ENCODE results near the gene HTR3B.

The HTR3B gene

GRCh38 chr11:113982306-113982705 lies 77.7 kb downstream of the HTR3B start:
- H3K4me1 ChIP-seq (ENCODE audit: control insufficient read depth, insufficient read depth, low read length) = no peaks in the 10 kb centered on the region
- no peak overlapping the region for H3K9ac ChIP-seq (ENCODE audit: low read depth, low read length)
- peaks cover 4% of the 10 kb centered on the region for H3K36me3 ChIP-seq (ENCODE audit: control insufficient read depth, insufficient read depth, low read length)
- H3K9me3 ChIP-seq (ENCODE audit: control insufficient read depth, insufficient read depth, low read length) = no peaks in the 10 kb centered on the region
- H3K27me3 ChIP-seq (ENCODE audit: control insufficient read depth, insufficient read depth, low read length) = no peaks in the 10 kb centered on the region
- no peak overlapping the region for H3K4me3 ChIP-seq (ENCODE audit: low read depth, low read length)

GRCh38 chr11:113984781-113985180 lies 80.2 kb downstream of the HTR3B start:
- Histone ChIP-seq H3K9me3 (ENCODE audit: control insufficient read depth, insufficient read depth, low read length) (no peaks in the 10 kb centered on the region), H3K36me3 (ENCODE audit: control insufficient read depth, insufficient read depth, low read length) (peaks cover 4% of the 10 kb centered on the region), H3K27me3 (ENCODE audit: control insufficient read depth, insufficient read depth, low read length) (no peaks in the 10 kb centered on the region), H3K9ac (ENCODE audit: low read depth, low read length) (no peak overlapping the region), H3K4me3 (ENCODE audit: low read depth, low read length) (no peak overlapping the region), H3K4me1 (ENCODE audit: control insufficient read depth, insufficient read depth, low read length) (no peaks in the 10 kb centered on the region)

- Histone ChIP-seq H3K9ac (ENCODE audit: low read depth, low read length) (no peak overlapping the region), H3K4me1 (ENCODE audit: control insufficient read depth, insufficient read depth, low read length) (no peaks in the 10 kb centered on the region), H3K27me3 (ENCODE audit: control insufficient read depth, insufficient read depth, low read length) (no peaks in the 10 kb centered on the region)
Observed at GRCh38 chr11:113985906-113986305, 81.3 kb downstream of the HTR3B start.

GRCh38 chr11:113986351-113987140 lies 82.0 kb downstream of the HTR3B start:
- no peaks in the 10 kb centered on the region for H3K4me1 ChIP-seq (ENCODE audit: control insufficient read depth, insufficient read depth, low read length)
- H3K27me3 ChIP-seq (ENCODE audit: control insufficient read depth, insufficient read depth, low read length) = no peaks in the 10 kb centered on the region
- H3K36me3 ChIP-seq (ENCODE audit: control insufficient read depth, insufficient read depth, low read length) = peaks cover 4% of the 10 kb centered on the region

More at GRCh38 chr11:113985906-113986305, 81.3 kb downstream of the HTR3B start:
- Histone ChIP-seq H3K4me3 (ENCODE audit: low read depth, low read length) (no peak overlapping the region), H3K9me3 (ENCODE audit: control insufficient read depth, insufficient read depth, low read length) (no peaks in the 10 kb centered on the region), H3K36me3 (ENCODE audit: control insufficient read depth, insufficient read depth, low read length) (peaks cover 4% of the 10 kb centered on the region)

GRCh38 chr11:113989381-113989780 lies 84.8 kb downstream of the HTR3B start:
- H3K27me3 ChIP-seq (ENCODE audit: control insufficient read depth, insufficient read depth, low read length) = no peaks in the 10 kb centered on the region
- H3K36me3 ChIP-seq (ENCODE audit: control insufficient read depth, insufficient read depth, low read length) = peaks cover 4% of the 10 kb centered on the region
- H3K4me1 ChIP-seq (ENCODE audit: control insufficient read depth, insufficient read depth, low read length) = peaks cover 6% of the 10 kb centered on the region
- H3K9ac ChIP-seq (ENCODE audit: low read depth, low read length) = no peak overlapping the region
- no peak overlapping the region for H3K4me3 ChIP-seq (ENCODE audit: low read depth, low read length)
- H3K9me3 ChIP-seq (ENCODE audit: control insufficient read depth, insufficient read depth, low read length) = no peaks in the 10 kb centered on the region

More at GRCh38 chr11:113986351-113987140, 82.0 kb downstream of the HTR3B start:
- H3K9me3 ChIP-seq (ENCODE audit: control insufficient read depth, insufficient read depth, low read length) = no peaks in the 10 kb centered on the region
- H3K4me3 ChIP-seq (ENCODE audit: low read depth, low read length) = no peak overlapping the region
- H3K9ac ChIP-seq (ENCODE audit: low read depth, low read length) = no peak overlapping the region

GRCh38 chr11:113989916-113990315 lies 85.3 kb downstream of the HTR3B start:
- H3K9me3 ChIP-seq (ENCODE audit: control insufficient read depth, insufficient read depth, low read length) = no peaks in the 10 kb centered on the region
- peaks cover 4% of the 10 kb centered on the region for H3K36me3 ChIP-seq (ENCODE audit: control insufficient read depth, insufficient read depth, low read length)
- peaks cover 6% of the 10 kb centered on the region for H3K4me1 ChIP-seq (ENCODE audit: control insufficient read depth, insufficient read depth, low read length)
- no peak overlapping the region for H3K9ac ChIP-seq (ENCODE audit: low read depth, low read length)
- no peak overlapping the region for H3K4me3 ChIP-seq (ENCODE audit: low read depth, low read length)
- H3K27me3 ChIP-seq (ENCODE audit: control insufficient read depth, insufficient read depth, low read length) = no peaks in the 10 kb centered on the region

GRCh38 chr11:113991170-113991569 lies 86.6 kb downstream of the HTR3B start:
- Histone ChIP-seq H3K4me1 (ENCODE audit: control insufficient read depth, insufficient read depth, low read length) (peaks cover 6% of the 10 kb centered on the region), H3K9ac (ENCODE audit: low read depth, low read length) (no peak overlapping the region), H3K36me3 (ENCODE audit: control insufficient read depth, insufficient read depth, low read length) (peaks cover 4% of the 10 kb centered on the region), H3K9me3 (ENCODE audit: control insufficient read depth, insufficient read depth, low read length) (no peaks in the 10 kb centered on the region), H3K4me3 (ENCODE audit: low read depth, low read length) (no peak overlapping the region), H3K27me3 (ENCODE audit: control insufficient read depth, insufficient read depth, low read length) (no peaks in the 10 kb centered on the region)

GRCh38 chr11:113991718-113992458 lies 87.3 kb downstream of the HTR3B start:
- Histone ChIP-seq H3K9me3 (ENCODE audit: control insufficient read depth, insufficient read depth, low read length) (no peaks in the 10 kb centered on the region), H3K4me1 (ENCODE audit: control insufficient read depth, insufficient read depth, low read length) (peaks cover 6% of the 10 kb centered on the region), H3K36me3 (ENCODE audit: control insufficient read depth, insufficient read depth, low read length) (peaks cover 2% of the 10 kb centered on the region), H3K9ac (ENCODE audit: low read depth, low read length) (no peak overlapping the region), H3K27me3 (ENCODE audit: control insufficient read depth, insufficient read depth, low read length) (no peaks in the 10 kb centered on the region), H3K4me3 (ENCODE audit: low read depth, low read length) (no peak overlapping the region)

- Histone ChIP-seq H3K9me3 (ENCODE audit: control insufficient read depth, insufficient read depth, low read length) (no peaks in the 10 kb centered on the region), H3K4me1 (ENCODE audit: control insufficient read depth, insufficient read depth, low read length) (peaks cover 6% of the 10 kb centered on the region), H3K9ac (ENCODE audit: low read depth, low read length) (no peak overlapping the region), H3K27me3 (ENCODE audit: control insufficient read depth, insufficient read depth, low read length) (no peaks in the 10 kb centered on the region), H3K4me3 (ENCODE audit: low read depth, low read length) (no peak overlapping the region), H3K36me3 (ENCODE audit: control insufficient read depth, insufficient read depth, low read length) (no peaks in the 10 kb centered on the region)
Observed at GRCh38 chr11:113992459-113993110, 88.0 kb downstream of the HTR3B start.

GRCh38 chr11:113994077-113994954 lies 89.7 kb downstream of the HTR3B start:
- Histone ChIP-seq H3K4me1 (ENCODE audit: control insufficient read depth, insufficient read depth, low read length) (peaks cover 6% of the 10 kb centered on the region), H3K4me3 (ENCODE audit: low read depth, low read length) (no peak overlapping the region), H3K36me3 (ENCODE audit: control insufficient read depth, insufficient read depth, low read length) (no peaks in the 10 kb centered on the region), H3K9me3 (ENCODE audit: control insufficient read depth, insufficient read depth, low read length) (no peaks in the 10 kb centered on the region), H3K27me3 (ENCODE audit: control insufficient read depth, insufficient read depth, low read length) (no peaks in the 10 kb centered on the region), H3K9ac (ENCODE audit: low read depth, low read length) (no peak overlapping the region)

All from iPS-15b (cell line).